ENCODE measurements around the gene AP5Z1. TPM values are rescaled to one million over a fixed set of nuclear protein-coding genes. Genes with fewer than 3 reads are reported as not detected.
A peak's percentile ranks its signal among the peaks of the same experiment; 100 is the strongest.
"Not testable (repeated sequence)": the region's sequence is repeated elsewhere in the genome, so short reads cannot be mapped to it uniquely, and the experiment has no call there.

Gene AP5Z1
- total RNA-seq, 1 donor from 2014 or later: 40.5 TPM

GRCh38 chr7:4790516-4790991 lies 15.1 kb downstream of the AP5Z1 start:
- no peak for TF ChIP-seq POLR2A (IDR thresholded peaks at IDR 0.05)
- TF ChIP-seq, protein P1, sequence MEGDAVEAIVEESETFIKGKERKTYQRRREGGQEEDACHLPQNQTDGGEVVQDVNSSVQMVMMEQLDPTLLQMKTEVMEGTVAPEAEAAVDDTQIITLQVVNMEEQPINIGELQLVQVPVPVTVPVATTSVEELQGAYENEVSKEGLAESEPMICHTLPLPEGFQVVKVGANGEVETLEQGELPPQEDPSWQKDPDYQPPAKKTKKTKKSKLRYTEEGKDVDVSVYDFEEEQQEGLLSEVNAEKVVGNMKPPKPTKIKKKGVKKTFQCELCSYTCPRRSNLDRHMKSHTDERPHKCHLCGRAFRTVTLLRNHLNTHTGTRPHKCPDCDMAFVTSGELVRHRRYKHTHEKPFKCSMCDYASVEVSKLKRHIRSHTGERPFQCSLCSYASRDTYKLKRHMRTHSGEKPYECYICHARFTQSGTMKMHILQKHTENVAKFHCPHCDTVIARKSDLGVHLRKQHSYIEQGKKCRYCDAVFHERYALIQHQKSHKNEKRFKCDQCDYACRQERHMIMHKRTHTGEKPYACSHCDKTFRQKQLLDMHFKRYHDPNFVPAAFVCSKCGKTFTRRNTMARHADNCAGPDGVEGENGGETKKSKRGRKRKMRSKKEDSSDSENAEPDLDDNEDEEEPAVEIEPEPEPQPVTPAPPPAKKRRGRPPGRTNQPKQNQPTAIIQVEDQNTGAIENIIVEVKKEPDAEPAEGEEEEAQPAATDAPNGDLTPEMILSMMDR (IDR thresholded peaks at IDR 0.05): no peak
- TF ChIP-seq POLR2AphosphoS5 (IDR thresholded peaks at IDR 0.05; ENCODE audit: insufficient read depth in 1 of 2, low read depth in 1 of 2): no peak
- H3K4me3 ChIP-seq: no peak overlapping the region
- intact Hi-C loops (cut with DNase I): no loop called here
- H3K9me3 ChIP-seq: no peaks in the 10 kb centered on the region
- no peak for DNase-seq (ENCODE audit: extremely low spot score in 2 of 2)
- peaks cover 10% of the 10 kb centered on the region for H3K4me1 ChIP-seq
- H3K27ac ChIP-seq: no peak overlapping the region
- H3K36me3 ChIP-seq: peaks cover 0 to 54% of the 10 kb centered on the region in 2 donors
- no peaks in the 10 kb centered on the region for H3K27me3 ChIP-seq

DNA sequence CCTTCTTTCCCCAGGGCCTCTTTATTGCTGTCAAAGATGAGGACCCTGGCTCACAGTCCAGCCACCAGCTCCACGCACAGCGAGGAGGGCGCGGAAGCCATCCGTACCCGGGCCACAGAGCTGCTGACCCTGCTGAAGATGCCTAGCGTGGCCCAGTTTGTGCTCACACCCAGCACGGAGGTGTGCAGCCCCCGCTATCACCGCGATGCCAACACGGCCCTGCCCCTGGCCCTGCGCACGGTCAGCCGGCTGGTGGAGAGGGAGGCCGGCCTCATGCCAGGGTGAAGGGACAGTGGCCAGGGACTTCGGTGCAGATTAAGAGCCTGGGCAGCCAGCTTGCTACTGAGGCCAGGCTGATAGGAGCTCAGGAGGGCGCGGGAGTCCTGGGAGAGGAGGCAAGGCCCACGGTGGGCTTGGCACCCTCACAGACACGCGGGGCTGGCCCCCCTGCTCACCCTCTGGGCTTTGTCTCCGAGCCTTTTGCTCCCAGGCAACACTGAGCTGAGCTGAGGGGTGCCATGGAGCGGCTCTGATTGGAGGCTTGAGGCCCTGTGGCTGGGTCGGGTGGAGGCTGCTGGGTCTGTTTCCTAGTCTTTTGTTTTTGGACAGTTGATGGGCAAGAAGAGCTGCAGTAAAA lies 15.8 kb downstream of the AP5Z1 start:
- H3K27me3 ChIP-seq: no peaks in the 10 kb centered on the region
- TF ChIP-seq POLR2AphosphoS5 (IDR thresholded peaks at IDR 0.05; ENCODE audit: insufficient read depth in 1 of 2, low read depth in 1 of 2) (no peak), POLR2A (IDR thresholded peaks at IDR 0.05) (no peak)
- TF ChIP-seq, protein P1 (IDR thresholded peaks at IDR 0.05): no peak
- no peak overlapping the region for H3K4me3 ChIP-seq
- intact Hi-C loops (cut with DNase I): no loop called here
- no peak overlapping the region for H3K27ac ChIP-seq
- peaks cover 0 to 49% of the 10 kb centered on the region in 2 donors for H3K36me3 ChIP-seq
- no peak for DNase-seq (ENCODE audit: extremely low spot score in 2 of 2)
- H3K4me1 ChIP-seq: peaks cover 10% of the 10 kb centered on the region
- H3K9me3 ChIP-seq: no peaks in the 10 kb centered on the region

DNA sequence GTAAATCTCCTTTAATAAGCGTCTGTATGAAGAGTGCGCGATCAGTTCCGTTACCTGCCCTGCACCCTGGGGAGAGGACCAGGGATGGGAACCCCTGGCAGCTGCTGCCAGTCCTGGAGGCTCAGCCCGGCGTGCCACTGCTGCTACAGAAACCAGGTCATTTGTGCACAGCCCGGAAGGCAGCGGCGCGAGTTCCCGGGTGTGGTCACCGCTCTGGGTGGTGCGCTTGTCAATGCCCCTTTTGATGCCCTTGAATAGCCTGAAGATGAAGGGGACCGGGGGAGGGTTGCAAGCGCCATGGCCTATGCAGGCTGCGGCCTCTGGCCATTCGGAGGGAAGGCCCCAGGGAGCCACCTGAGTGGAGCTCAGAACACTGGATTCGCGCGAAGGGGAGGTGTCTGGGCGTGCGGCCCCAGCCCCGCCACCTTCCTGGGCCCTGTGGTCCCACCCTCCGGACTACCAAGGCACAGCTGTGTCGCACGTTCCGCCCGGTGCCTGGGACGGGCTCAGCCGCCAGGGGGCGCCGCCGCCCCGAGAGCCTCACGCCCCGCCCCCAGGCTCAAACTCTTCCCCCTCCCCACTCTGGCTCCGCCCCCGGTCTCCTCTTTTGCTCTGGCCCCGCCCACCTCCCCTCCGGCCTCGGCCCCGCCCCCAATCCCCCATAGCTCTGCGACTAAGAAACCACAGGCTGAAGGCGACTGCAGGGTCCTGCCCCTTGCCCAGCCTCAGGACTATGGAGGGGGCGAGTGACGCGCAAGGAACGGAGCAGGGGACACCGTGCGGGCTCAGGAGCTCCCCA lies 16.5 kb downstream of the AP5Z1 start:
- Histone ChIP-seq H3K27ac (peak overlapping the region; percentile 71), H3K27me3 (no peaks in the 10 kb centered on the region), H3K4me1 (peaks cover 10% of the 10 kb centered on the region), H3K36me3 (peaks cover 0 to 42% of the 10 kb centered on the region in 2 donors), H3K9me3 (no peaks in the 10 kb centered on the region), H3K4me3 (peak overlapping the region; percentile 11 to 42)
- intact Hi-C loops (cut with DNase I): no loop called here
- TF ChIP-seq, protein P1 (IDR thresholded peaks at IDR 0.05): peak in 2 of 3 experiments; percentile 20 to 78
- no peak for TF ChIP-seq POLR2A (IDR thresholded peaks at IDR 0.05)
- DNase-seq (ENCODE audit: extremely low spot score in 2 of 2): no peak

GRCh38 chr7:4792537-4793126 lies 17.2 kb downstream of the AP5Z1 start:
- intact Hi-C loops (cut with DNase I): no loop called here
- Histone ChIP-seq H3K4me3 (peak overlapping the region; percentile 11 to 42), H3K4me1 (peaks cover 10% of the 10 kb centered on the region), H3K9me3 (no peaks in the 10 kb centered on the region), H3K27ac (peak overlapping the region; percentile 71), H3K36me3 (peaks cover 0 to 35% of the 10 kb centered on the region in 2 donors), H3K27me3 (no peaks in the 10 kb centered on the region)
- no peak for DNase-seq (ENCODE audit: extremely low spot score in 2 of 2)
- peak in 1 of 2 donors; percentile 26 for TF ChIP-seq POLR2AphosphoS5 (IDR thresholded peaks at IDR 0.05; ENCODE audit: insufficient read depth in 1 of 2, low read depth in 1 of 2)
- TF ChIP-seq, protein P1 (IDR thresholded peaks at IDR 0.05): no peak

- Histone ChIP-seq H3K36me3 (peaks cover 0 to 26% of the 10 kb centered on the region in 2 donors), H3K4me1 (peaks cover 14% of the 10 kb centered on the region)
- DNase-seq (ENCODE audit: extremely low spot score in 2 of 2); H3K27me3 ChIP-seq; intact Hi-C loops (cut with DNase I); H3K4me3 ChIP-seq; H3K27ac ChIP-seq; H3K9me3 ChIP-seq: not testable (repeated sequence)
Observed at GRCh38 chr7:4793385-4793993, 18.1 kb downstream of the AP5Z1 start.

- H3K4me3 ChIP-seq; intact Hi-C loops (cut with DNase I); H3K9me3 ChIP-seq; H3K27me3 ChIP-seq; DNase-seq (ENCODE audit: extremely low spot score in 2 of 2); H3K27ac ChIP-seq: not testable (repeated sequence)
- Histone ChIP-seq H3K36me3 (peaks cover 0 to 21% of the 10 kb centered on the region in 2 donors), H3K4me1 (peaks cover 15% of the 10 kb centered on the region)
Observed at GRCh38 chr7:4794171-4794570, 18.7 kb downstream of the AP5Z1 start.

Measured in vagina (tissue), 2 donors.